WTC11 (cell line): ENCODE measurements around the gene WDFY3.

Experiments used
- ATF2 ChIP-seq: sonication (generic); formaldehyde crosslinking; IDR thresholded peaks from 2 replicates; pipeline ENCODE4 v1.8.1; 2022; ENCODE audit warnings: low read depth, missing genetic modification reagents, borderline replicate concordance
- ATF3 ChIP-seq: sonication (generic); formaldehyde crosslinking; conservative IDR thresholded peaks from 2 replicates; pipeline ENCODE4 v1.8.1; 2022; ENCODE audit warnings: mild to moderate bottlenecking, missing genetic modification reagents
- CDX4 ChIP-seq: fragments of 250-450 bp; sonication (Bioruptor Pico); IDR thresholded peaks from 2 replicates; pipeline ENCODE4 v1.9.0; 2021; ENCODE audit warnings: moderate library complexity, mild to moderate bottlenecking, inconsistent platforms, borderline replicate concordance
- CREB1 ChIP-seq: sonication (generic); formaldehyde crosslinking; IDR thresholded peaks from 2 replicates; pipeline ENCODE4 v1.8.0; 2023; ENCODE audit warnings: mild to moderate bottlenecking, missing genetic modification reagents
- CTCF ChIP-seq: fragments of 200-600 bp; IDR thresholded peaks from 2 replicates; pipeline ENCODE4 v1.8.0; 2022; ENCODE audit warnings: antibody characterized with exemption
- ELF4 ChIP-seq: sonication (generic); formaldehyde crosslinking; IDR thresholded peaks from 2 replicates; pipeline ENCODE4 v1.8.1; 2022; ENCODE audit warnings: low read depth, mild to moderate bottlenecking, moderate library complexity, missing genetic modification reagents
- HMGXB4 ChIP-seq: sonication (generic); formaldehyde crosslinking; IDR thresholded peaks from 2 replicates; pipeline ENCODE4 v1.8.1; 2023; ENCODE audit warnings: mild to moderate bottlenecking, moderate library complexity, missing genetic modification reagents
- JUN ChIP-seq: sonication (generic); formaldehyde crosslinking; IDR thresholded peaks from 2 replicates; pipeline ENCODE4 v1.8.0; 2023; ENCODE audit warnings: mild to moderate bottlenecking, missing genetic modification reagents
- NFE2L1 ChIP-seq: sonication (generic); formaldehyde crosslinking; IDR thresholded peaks from 2 replicates; pipeline ENCODE4 v1.8.1; 2023; ENCODE audit warnings: missing genetic modification reagents
- NR1H2 ChIP-seq: sonication (generic); formaldehyde crosslinking; IDR thresholded peaks from 2 replicates; pipeline ENCODE4 v1.9.0; 2021; ENCODE audit warnings: mild to moderate bottlenecking, moderate library complexity, missing genetic modification reagents
- ZBTB43 ChIP-seq: sonication (generic); formaldehyde crosslinking; IDR thresholded peaks from 2 replicates; pipeline ENCODE4 v1.8.1; 2023; ENCODE audit warnings: mild to moderate bottlenecking, missing genetic modification reagents
- ZNF263 ChIP-seq: sonication (generic); formaldehyde crosslinking; IDR thresholded peaks from 2 replicates; pipeline ENCODE4 v1.8.1; 2022; ENCODE audit warnings: low read depth, mild to moderate bottlenecking, moderate library complexity, missing genetic modification reagents

GRCh38 chr4:84734037-84734436 is 232.5 kb downstream of the WDFY3 start:
- no peak for TF ChIP-seq ELF4 (CRISPR knock-in tag)
- no peak for TF ChIP-seq ZNF263 (CRISPR knock-in tag)
- no peak for TF ChIP-seq NFE2L1 (CRISPR knock-in tag)
- TF ChIP-seq CTCF: no peak
- TF ChIP-seq HMGXB4: no peak
- TF ChIP-seq NR1H2 (CRISPR knock-in tag): no peak
- TF ChIP-seq ATF3 (CRISPR knock-in tag): no peak
- no peak for TF ChIP-seq ZBTB43 (CRISPR knock-in tag)
- TF ChIP-seq JUN (CRISPR knock-in tag): no peak
- no peak for TF ChIP-seq CDX4 (CRISPR knock-in tag)
- TF ChIP-seq ATF2: no peak
- TF ChIP-seq CREB1: no peak
